ENCODE results near the gene TAL2.

Gene TAL2

GRCh38 chr9:105710638-105711037 is 48.4 kb downstream of the TAL2 start:
- H3K9me3 ChIP-seq, result no peaks in the 10 kb centered on the region
- no peaks in the 10 kb centered on the region for H3K27me3 ChIP-seq
- H3K36me3 ChIP-seq, result peaks cover 14 to 28% (median 16%) of the 10 kb centered on the region in 3 donors
- DNase-seq, result no peak
- H3K27ac ChIP-seq, result no peak overlapping the region
- TF ChIP-seq CTCF (IDR thresholded peaks at IDR 0.05), result no peak
- no peak overlapping the region for H3K4me3 ChIP-seq
- no peaks in the 10 kb centered on the region for H3K4me1 ChIP-seq
- intact Hi-C loops (cut with DNase I; ENCODE audit: low total_unique reads), result loop anchor here (10.0 kb wide), 1 partner anchor 96 kb away; no protein-coding TSS in a partner anchor

- DNase-seq, result no peak
- intact Hi-C loops (cut with DNase I; ENCODE audit: low total_unique reads), result loop anchor here (10.0 kb wide), 1 partner anchor 97 kb away; no protein-coding TSS in a partner anchor
- TF ChIP-seq CTCF (IDR thresholded peaks at IDR 0.05), result no peak
These were observed 49.6 kb downstream of the TAL2 start for GRCh38 chr9:105711867-105712266.

GRCh38 chr9:105712297-105712696 is 50.0 kb downstream of the TAL2 start:
- no peak for DNase-seq
- TF ChIP-seq CTCF (IDR thresholded peaks at IDR 0.05), result no peak
- Histone ChIP-seq H3K4me1 (no peaks in the 10 kb centered on the region), H3K9me3 (no peaks in the 10 kb centered on the region), H3K27ac (no peak overlapping the region), H3K27me3 (no peaks in the 10 kb centered on the region), H3K4me3 (no peak overlapping the region), H3K36me3 (peaks cover 0 to 16% (median 16%) of the 10 kb centered on the region in 3 donors)
- intact Hi-C loops (cut with DNase I; ENCODE audit: low total_unique reads), result loop anchor here (10.0 kb wide), 1 partner anchor 97 kb away; no protein-coding TSS in a partner anchor

More at GRCh38 chr9:105711867-105712266, 49.6 kb downstream of the TAL2 start:
- H3K4me3 ChIP-seq, result no peak overlapping the region
- no peaks in the 10 kb centered on the region for H3K27me3 ChIP-seq
- H3K9me3 ChIP-seq, result no peaks in the 10 kb centered on the region
- H3K4me1 ChIP-seq, result no peaks in the 10 kb centered on the region
- peaks cover 2 to 17% (median 16%) of the 10 kb centered on the region in 3 donors for H3K36me3 ChIP-seq
- H3K27ac ChIP-seq, result no peak overlapping the region

Measured in tibial artery (tissue), 4 donors.